HL-60 (cell line): ENCODE results near the gene PIGB.

Experiments used
- DNase-seq, 2 experiments: peaks; one replicate each; pipeline ENCODE4 v3.0.0-alpha.2; 2010 to 2020; ENCODE audit warnings: low read depth in 1 of 2, low spot score in 1 of 2
- H3K27ac ChIP-seq: fragments of 250-450 bp; sonication (Bioruptor Pico); replicated peaks from 2 replicates; pipeline ENCODE4 v1.5.1; 2020; ENCODE audit warnings: mild to moderate bottlenecking, moderate library complexity
- H3K27me3 ChIP-seq: fragments of 250-450 bp; sonication (Bioruptor Pico); 2 replicates; pipeline ENCODE4 v1.5.1; 2021; ENCODE audit warnings: mild to moderate bottlenecking, moderate library complexity; ENCODE audit not compliant: insufficient read depth, poor library complexity, severe bottlenecking
- H3K4me3 ChIP-seq: replicated peaks from 2 replicates; pipeline ENCODE4 v1.5.1; 2011; ENCODE audit warnings: mild to moderate bottlenecking, control low read depth, low read length; ENCODE audit not compliant: insufficient read depth
- CTCF ChIP-seq: IDR thresholded peaks from one replicate; pipeline ENCODE4 v1.5.1; 2011; ENCODE audit warnings: low read length, control low read depth, inconsistent platforms; ENCODE audit not compliant: insufficient read depth
- GABPA ChIP-seq: IDR thresholded peaks from 2 replicates; pipeline ENCODE4 v1.6.1; 2012; ENCODE audit warnings: low read depth
- POLR2AphosphoS5 ChIP-seq: IDR thresholded peaks from 2 replicates; pipeline ENCODE4 v1.6.1; 2012; ENCODE audit warnings: low read depth
- REST ChIP-seq: IDR thresholded peaks from 2 replicates; pipeline ENCODE4 v1.6.1; 2012; ENCODE audit warnings: low read depth; ENCODE audit not compliant: insufficient replicate concordance
- SPI1 ChIP-seq: IDR thresholded peaks from 2 replicates; pipeline ENCODE4 v1.6.1; 2012; ENCODE audit warnings: low read depth, mild to moderate bottlenecking, borderline replicate concordance

Gene PIGB

GRCh38 chr15:55372701-55373440 is 53.8 kb downstream of the PIGB start:
- no peak for DNase-seq
- Histone ChIP-seq H3K27ac (no peak overlapping the region), H3K4me3 (no peak overlapping the region), H3K27me3 (no peaks in the 10 kb centered on the region)
- TF ChIP-seq POLR2AphosphoS5, result no peak
- no peak for TF ChIP-seq GABPA
- no peak for TF ChIP-seq CTCF
- TF ChIP-seq SPI1, result no peak
- no peak for TF ChIP-seq REST

GRCh38 chr15:55379095-55379494 is 60.1 kb downstream of the PIGB start:
- Histone ChIP-seq H3K27me3 (no peaks in the 10 kb centered on the region), H3K27ac (no peak overlapping the region), H3K4me3 (no peak overlapping the region)
- no peak for TF ChIP-seq POLR2AphosphoS5
- no peak for TF ChIP-seq SPI1
- TF ChIP-seq CTCF, result no peak
- TF ChIP-seq REST, result no peak
- no peak for TF ChIP-seq GABPA
- no peak for DNase-seq

- TF ChIP-seq SPI1, result no peak
These were observed 62.6 kb downstream of the PIGB start for GRCh38 chr15:55381595-55381994.

GRCh38 chr15:55383687-55384086 is 64.7 kb downstream of the PIGB start:
- no peak overlapping the region for H3K4me3 ChIP-seq
- H3K27ac ChIP-seq, result no peak overlapping the region
- DNase-seq, result no peak
- H3K27me3 ChIP-seq, result no peaks in the 10 kb centered on the region
- TF ChIP-seq SPI1 (no peak), GABPA (no peak), CTCF (no peak), POLR2AphosphoS5 (no peak), REST (no peak)

More at GRCh38 chr15:55381595-55381994, 62.6 kb downstream of the PIGB start:
- no peak overlapping the region for H3K4me3 ChIP-seq
- no peaks in the 10 kb centered on the region for H3K27me3 ChIP-seq
- no peak for DNase-seq
- no peak overlapping the region for H3K27ac ChIP-seq
